ENCODE results near the gene MTHFR.

GRCh38 chr1:11744287-11744686, 61.5 kb downstream of the MTHFR start:
- no peak for TF ChIP-seq POLR2A (IDR thresholded peaks at IDR 0.05)
- TF ChIP-seq CTCF (IDR thresholded peaks at IDR 0.05), result no peak
